KMS-11 (cell line): ENCODE data around the gene OR5B21.

Experiments used
- H2AFZ ChIP-seq: fragments of 200-600 bp; sonication (generic); 2 replicates; pipeline ENCODE4 v1.6.1; 2016; ENCODE audit warnings: antibody characterized with exemption, mixed run types, low read depth
- H3K27ac ChIP-seq: fragments of 200-600 bp; sonication (generic); 2 replicates; pipeline ENCODE4 v1.6.1; 2016; ENCODE audit warnings: mild to moderate bottlenecking, mixed run types
- H3K27me3 ChIP-seq: fragments of 200-600 bp; sonication (generic); 2 replicates; pipeline ENCODE4 v1.6.1; 2017; ENCODE audit warnings: mild to moderate bottlenecking, low read depth, mixed run types, moderate library complexity; ENCODE audit not compliant: insufficient read depth
- H3K36me3 ChIP-seq: fragments of 200-600 bp; sonication (generic); 2 replicates; pipeline ENCODE4 v1.6.1; 2017; ENCODE audit warnings: mild to moderate bottlenecking, mixed run types; ENCODE audit not compliant: insufficient read depth
- H3K4me1 ChIP-seq: fragments of 200-600 bp; sonication (generic); 2 replicates; pipeline ENCODE4 v1.6.1; 2016; ENCODE audit warnings: mild to moderate bottlenecking, low read depth, mixed run types; ENCODE audit not compliant: poor library complexity, severe bottlenecking
- H3K4me2 ChIP-seq: fragments of 200-600 bp; sonication (generic); 2 replicates; pipeline ENCODE4 v1.7.0; 2016; ENCODE audit warnings: mild to moderate bottlenecking, mixed run types
- H3K4me3 ChIP-seq: fragments of 200-600 bp; sonication (generic); IDR thresholded peaks from 2 replicates; pipeline ENCODE4 v1.6.1; 2017; ENCODE audit warnings: low read depth, low read length, mixed read lengths; ENCODE audit not compliant: insufficient read depth
- H3K79me2 ChIP-seq: fragments of 200-600 bp; sonication (generic); 2 replicates; pipeline ENCODE4 v1.6.1; 2016; ENCODE audit warnings: low read depth, mixed run types; ENCODE audit not compliant: insufficient read depth
- H3K9ac ChIP-seq: fragments of 200-600 bp; sonication (generic); 2 replicates; pipeline ENCODE4 v1.6.1; 2016; ENCODE audit warnings: mild to moderate bottlenecking, mixed run types
- H4K20me1 ChIP-seq: fragments of 200-600 bp; sonication (generic); 2 replicates; pipeline ENCODE4 v1.6.1; 2016; ENCODE audit warnings: mild to moderate bottlenecking, mixed run types; ENCODE audit not compliant: insufficient read depth
- CTCF ChIP-seq: fragments of 200-600 bp; sonication (generic); conservative IDR thresholded peaks from 2 replicates; pipeline ENCODE4 v1.6.1; 2017; ENCODE audit warnings: low read depth, mild to moderate bottlenecking, antibody characterized with exemption, low read length, moderate library complexity, mixed read lengths

OR5B21 gene

GRCh38 chr11:58524232-58525036 is 16.5 kb upstream of the OR5B21 start:
- H3K27ac ChIP-seq: peak overlapping the region; percentile 44; the same call in 1 of the 2 replicates
- peaks cover 23% of the 10 kb centered on the region for H3K4me1 ChIP-seq
- peak; percentile 91 for TF ChIP-seq CTCF
- H3K4me3 ChIP-seq: no peak overlapping the region
- H3K79me2 ChIP-seq: no peaks in the 10 kb centered on the region
- H3K4me2 ChIP-seq: peak overlapping the region; percentile 22; the same call in 1 of the 2 replicates
- no peak overlapping the region for H2AFZ ChIP-seq
- H3K27me3 ChIP-seq: no peaks in the 10 kb centered on the region
- H3K9ac ChIP-seq: no peak overlapping the region
- no peaks in the 10 kb centered on the region for H3K36me3 ChIP-seq
- H4K20me1 ChIP-seq: no peaks in the 10 kb centered on the region

GRCh38 chr11:58513747-58514367 is 6.0 kb upstream of the OR5B21 start:
- peak; percentile 71 for TF ChIP-seq CTCF
- Histone ChIP-seq H3K9ac (no peak overlapping the region), H3K79me2 (no peaks in the 10 kb centered on the region), H3K36me3 (no peaks in the 10 kb centered on the region), H3K27me3 (no peaks in the 10 kb centered on the region), H3K4me3 (no peak overlapping the region), H4K20me1 (no peaks in the 10 kb centered on the region), H3K27ac (no peak overlapping the region), H3K4me1 (no peaks in the 10 kb centered on the region), H3K4me2 (no peak overlapping the region), H2AFZ (no peak overlapping the region)

- Histone ChIP-seq H3K27me3 (no peaks in the 10 kb centered on the region), H3K4me1 (no peaks in the 10 kb centered on the region), H3K36me3 (no peaks in the 10 kb centered on the region), H3K27ac (no peak overlapping the region), H4K20me1 (no peaks in the 10 kb centered on the region), H3K4me3 (no peak overlapping the region), H3K79me2 (no peaks in the 10 kb centered on the region), H3K4me2 (no peak overlapping the region), H3K9ac (no peak overlapping the region), H2AFZ (no peak overlapping the region)
- no peak for TF ChIP-seq CTCF
Measured at GRCh38 chr11:58511636-58512035, 3.7 kb upstream of the OR5B21 start.

GRCh38 chr11:58509748-58510147 is 1.8 kb upstream of the OR5B21 start:
- Histone ChIP-seq H3K9ac (no peak overlapping the region), H3K4me3 (no peak overlapping the region), H2AFZ (no peak overlapping the region), H3K79me2 (no peaks in the 10 kb centered on the region), H4K20me1 (no peaks in the 10 kb centered on the region), H3K4me1 (no peaks in the 10 kb centered on the region), H3K27me3 (no peaks in the 10 kb centered on the region), H3K4me2 (no peak overlapping the region), H3K36me3 (no peaks in the 10 kb centered on the region), H3K27ac (no peak overlapping the region)
- no peak for TF ChIP-seq CTCF
